ENCODE measurements around the gene TMEM204.

The TMEM204 gene

GRCh38 chr16:1520461-1520860 is 13.0 kb upstream of the TMEM204 start:
- DNase-seq (ENCODE audit: extremely low spot score) = no peak
- ChIA-PET POLR2A (no interaction called here), CTCF (no interaction called here)
- no peak for TF ChIP-seq CTCF (IDR thresholded peaks at IDR 0.05; ENCODE audit: control extremely low read depth, extremely low read depth, low read depth, missing control alignments)

DNA sequence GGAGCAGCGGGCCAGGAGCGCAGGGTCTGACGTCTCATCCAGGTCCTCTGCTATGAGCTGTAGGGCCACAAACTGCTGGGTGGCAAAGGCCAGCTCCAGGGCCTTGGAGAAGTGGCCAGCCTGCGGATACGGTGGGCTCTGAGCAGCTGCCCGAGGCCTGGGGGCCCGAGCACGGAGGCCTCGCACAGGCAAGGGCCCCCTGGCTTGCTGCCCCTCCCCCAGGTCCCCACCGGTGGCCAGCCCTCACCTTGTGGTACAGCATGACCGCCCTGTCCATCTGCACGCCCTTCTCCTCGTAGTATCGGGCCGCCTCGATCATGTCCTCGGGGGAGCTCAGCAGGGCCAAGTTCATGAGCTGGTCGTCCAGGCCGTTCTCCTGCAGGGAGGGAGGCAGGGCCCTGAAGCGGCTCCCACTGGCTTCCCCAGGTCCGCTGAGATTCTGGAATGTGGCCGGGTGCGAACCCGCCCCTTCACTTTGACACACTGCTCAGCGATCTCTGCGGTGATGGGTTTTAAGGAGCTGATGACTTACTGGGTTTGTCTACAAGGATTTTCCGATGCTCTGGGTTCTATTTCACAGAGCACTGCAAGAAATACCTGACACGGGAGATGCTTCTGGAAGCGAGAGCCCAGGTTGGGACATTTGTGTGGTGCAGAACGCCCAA is 9.8 kb upstream of the TMEM204 start:
- no peak for DNase-seq (ENCODE audit: extremely low spot score)
- no peak for TF ChIP-seq CTCF (IDR thresholded peaks at IDR 0.05; ENCODE audit: control extremely low read depth, extremely low read depth, low read depth, missing control alignments)
- CTCF ChIA-PET = interaction anchor here (1.0 to 1.5 kb wide), 3 partner anchors 9 to 15 kb away, joined by 3 to 4 read pairs (median 3); no protein-coding TSS in a partner anchor

DNA sequence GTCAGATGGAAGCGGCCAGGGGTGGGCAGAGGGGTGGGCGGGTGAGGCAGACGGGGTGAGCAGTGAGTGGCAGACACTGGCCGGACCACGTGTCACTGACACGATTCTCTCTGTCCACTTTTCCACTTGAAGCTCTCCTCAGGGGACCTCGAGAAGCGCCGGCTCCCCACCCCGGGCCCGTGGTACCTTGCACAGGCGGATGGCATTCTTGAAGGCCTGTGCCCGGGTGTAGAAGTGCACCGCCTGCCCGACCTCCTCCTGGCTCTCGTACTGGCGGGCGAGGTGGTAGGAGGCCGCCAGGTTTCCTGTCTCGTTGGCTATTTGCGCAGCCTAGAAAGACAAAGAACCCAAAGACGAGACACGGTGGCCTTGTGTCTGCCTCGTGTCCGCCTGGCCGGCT is 9.1 kb upstream of the TMEM204 start:
- ChIA-PET CTCF (interaction anchor here (1.0 to 1.5 kb wide), 3 partner anchors 10 to 15 kb away, joined by 3 to 4 read pairs (median 3); no protein-coding TSS in a partner anchor), POLR2A (no interaction called here)
- no peak for DNase-seq (ENCODE audit: extremely low spot score)
- TF ChIP-seq CTCF (IDR thresholded peaks at IDR 0.05; ENCODE audit: control extremely low read depth, extremely low read depth, low read depth, missing control alignments) = no peak

More for the DNA sequence above, 9.8 kb upstream of the TMEM204 start:
- POLR2A ChIA-PET = no interaction called here

GRCh38 chr16:1525871-1526607 is 7.4 kb upstream of the TMEM204 start:
- no peak for DNase-seq (ENCODE audit: extremely low spot score)
- ChIA-PET CTCF (no interaction called here), POLR2A (no interaction called here)
- no peak for TF ChIP-seq CTCF (IDR thresholded peaks at IDR 0.05; ENCODE audit: control extremely low read depth, extremely low read depth, low read depth, missing control alignments)

GRCh38 chr16:1526608-1527555 is 6.6 kb upstream of the TMEM204 start:
- POLR2A ChIA-PET = no interaction called here
- CTCF ChIA-PET = no interaction called here

More at GRCh38 chr16:1526608-1527555, 6.6 kb upstream of the TMEM204 start:
- no peak for DNase-seq (ENCODE audit: extremely low spot score)
- no peak for TF ChIP-seq CTCF (IDR thresholded peaks at IDR 0.05; ENCODE audit: control extremely low read depth, extremely low read depth, low read depth, missing control alignments)
